ENCODE results near the gene SLIT3. TPM values are rescaled to one million over a fixed set of nuclear protein-coding genes. Genes with fewer than 3 reads are reported as not detected.
"Not testable (repeated sequence)": the region's sequence is repeated elsewhere in the genome, so short reads cannot be mapped to it uniquely, and the experiment has no call there.

Gene SLIT3
- total RNA-seq, 2 experiments from 2014 or later = not detected

DNA sequence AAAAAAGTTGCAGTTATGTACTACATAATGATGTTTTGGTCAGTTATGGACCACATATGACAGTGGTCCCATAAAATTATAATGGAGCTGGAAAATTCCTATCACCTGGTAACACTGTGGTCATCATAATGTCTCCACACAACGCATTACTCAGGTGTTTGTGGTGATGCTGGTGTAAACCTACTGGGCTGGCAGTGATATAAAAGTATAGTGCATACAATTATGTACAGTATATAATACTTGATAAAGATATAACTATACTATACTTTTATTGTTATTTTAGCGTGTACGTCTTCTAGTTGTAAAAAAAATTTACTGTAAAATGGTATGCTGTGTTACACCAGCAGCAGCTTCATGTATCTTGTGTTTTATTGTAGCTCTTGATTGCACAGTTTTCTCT lies 655.7 kb downstream of the SLIT3 start:
- ChIA-PET CTCF (no interaction called here), POLR2A (no interaction called here)
- Mint-ChIP-seq H3K9me3 (no peaks in the 10 kb centered on the region), H3K27me3 (peaks cover 4% of the 10 kb centered on the region), H3K4me3 (no peak overlapping the region), H3K36me3 (ENCODE audit: low read depth) (no peaks in the 10 kb centered on the region), H3K4me1 (no peaks in the 10 kb centered on the region), H3K27ac (no peak overlapping the region)
- no peak for DNase-seq

DNA sequence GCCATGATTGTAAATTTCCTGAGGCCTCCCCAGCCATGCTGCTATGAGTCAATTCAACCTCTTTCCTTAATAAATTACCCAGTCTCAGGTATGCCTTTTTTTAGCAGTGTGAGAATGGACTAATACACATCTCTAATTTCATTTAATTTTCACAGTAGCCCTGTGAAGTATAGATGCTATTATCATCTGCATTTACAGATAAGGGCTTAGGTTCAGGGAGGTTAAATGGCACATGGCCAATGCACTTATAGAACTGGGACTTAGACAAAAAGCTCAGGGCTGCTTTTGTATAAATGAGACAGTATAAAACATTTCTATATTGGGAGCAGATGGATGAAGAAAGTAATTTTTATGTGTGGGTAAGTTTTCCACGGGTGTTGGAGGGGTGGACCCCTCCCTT lies 658.9 kb downstream of the SLIT3 start:
- H3K27me3 Mint-ChIP-seq = peaks cover 2% of the 10 kb centered on the region
- no peak overlapping the region for H3K4me3 Mint-ChIP-seq
- H3K4me1 Mint-ChIP-seq = no peaks in the 10 kb centered on the region
- DNase-seq = no peak
- CTCF ChIA-PET = no interaction called here
- H3K36me3 Mint-ChIP-seq (ENCODE audit: low read depth) = no peaks in the 10 kb centered on the region
- POLR2A ChIA-PET = no interaction called here
- H3K27ac Mint-ChIP-seq = no peak overlapping the region
- H3K9me3 Mint-ChIP-seq = no peaks in the 10 kb centered on the region

DNA sequence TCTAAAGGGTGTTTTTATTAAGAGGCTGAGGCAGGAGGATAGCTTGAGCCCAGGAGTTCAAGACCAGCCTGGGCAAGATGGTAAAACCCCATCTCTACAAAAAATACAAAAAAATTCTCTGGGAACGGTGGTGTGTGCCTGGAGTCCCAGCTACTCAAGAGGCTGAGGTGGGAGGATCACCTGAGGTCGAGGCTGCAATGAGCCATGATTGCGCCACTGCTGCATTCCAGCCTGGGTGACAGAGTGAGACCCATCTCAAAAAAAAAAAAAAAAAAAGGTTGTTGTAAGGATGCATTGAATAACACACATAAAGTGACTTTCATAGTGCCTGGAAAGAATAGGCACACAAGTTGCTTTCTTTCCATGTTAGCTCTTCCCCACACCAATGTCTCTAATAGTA lies 662.1 kb downstream of the SLIT3 start:
- H3K27me3 Mint-ChIP-seq; H3K4me3 Mint-ChIP-seq; DNase-seq; H3K4me1 Mint-ChIP-seq; H3K9me3 Mint-ChIP-seq; H3K36me3 Mint-ChIP-seq (ENCODE audit: low read depth); H3K27ac Mint-ChIP-seq; CTCF ChIA-PET: not testable (repeated sequence)
- POLR2A ChIA-PET = interaction anchor here (0.6 kb wide), 1 partner anchor 1608 kb away, joined by 3 read pairs; no protein-coding TSS in a partner anchor

DNA sequence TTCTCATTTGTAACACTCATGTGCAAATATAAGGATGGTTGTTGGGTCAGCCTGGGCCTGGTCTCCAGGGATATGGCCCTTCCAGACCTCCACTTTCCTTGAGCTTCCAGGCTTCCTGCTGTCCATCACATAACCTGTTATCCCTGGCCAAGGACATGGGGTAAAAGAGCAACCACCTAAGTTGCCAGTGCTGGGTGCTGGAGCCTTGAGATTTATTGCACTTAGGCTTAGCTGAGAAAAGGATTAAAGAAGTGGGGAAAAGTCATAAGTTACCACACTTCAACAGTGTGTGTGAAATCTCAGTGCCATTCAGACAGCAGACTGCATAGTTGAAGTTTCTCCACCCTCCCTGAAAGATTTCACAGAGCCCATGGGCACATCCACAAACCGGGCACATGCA lies 663.1 kb downstream of the SLIT3 start:
- no peak for DNase-seq
- H3K4me1 Mint-ChIP-seq = no peaks in the 10 kb centered on the region
- H3K9me3 Mint-ChIP-seq = no peaks in the 10 kb centered on the region
- H3K27ac Mint-ChIP-seq = no peak overlapping the region
- H3K4me3 Mint-ChIP-seq = no peak overlapping the region
- no peaks in the 10 kb centered on the region for H3K36me3 Mint-ChIP-seq (ENCODE audit: low read depth)
- ChIA-PET POLR2A (no interaction called here), CTCF (interaction anchor here (0.6 kb wide), 1 partner anchor 97 kb away, joined by 3 read pairs; no protein-coding TSS in a partner anchor)
- peaks cover 6% of the 10 kb centered on the region for H3K27me3 Mint-ChIP-seq

DNA sequence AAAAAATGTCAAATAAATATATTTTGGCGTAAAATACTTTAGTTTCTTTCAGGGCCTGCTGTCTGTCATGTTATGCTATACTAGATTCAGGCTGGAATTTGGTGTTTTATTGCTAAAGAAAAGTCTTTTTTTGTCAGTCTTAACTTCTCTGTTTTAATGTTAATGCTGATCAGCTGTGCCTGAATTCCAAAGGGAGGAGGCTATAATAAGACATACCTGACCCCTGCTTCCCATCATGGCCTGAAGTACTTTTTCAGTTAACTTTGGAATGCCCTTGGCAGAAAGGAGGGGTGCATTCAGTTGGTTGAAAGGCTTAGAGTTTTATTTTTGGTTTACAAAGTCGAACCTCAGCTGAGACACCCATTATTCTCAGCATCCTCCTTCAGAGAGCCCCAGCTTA lies 663.7 kb downstream of the SLIT3 start:
- H3K27ac Mint-ChIP-seq = no peak overlapping the region
- no peak for DNase-seq
- CTCF ChIA-PET = no interaction called here
- POLR2A ChIA-PET = no interaction called here
- H3K36me3 Mint-ChIP-seq (ENCODE audit: low read depth) = no peaks in the 10 kb centered on the region
- H3K9me3 Mint-ChIP-seq = no peaks in the 10 kb centered on the region
- H3K4me3 Mint-ChIP-seq = no peak overlapping the region
- peaks cover 9% of the 10 kb centered on the region for H3K27me3 Mint-ChIP-seq
- H3K4me1 Mint-ChIP-seq = no peaks in the 10 kb centered on the region

DNA sequence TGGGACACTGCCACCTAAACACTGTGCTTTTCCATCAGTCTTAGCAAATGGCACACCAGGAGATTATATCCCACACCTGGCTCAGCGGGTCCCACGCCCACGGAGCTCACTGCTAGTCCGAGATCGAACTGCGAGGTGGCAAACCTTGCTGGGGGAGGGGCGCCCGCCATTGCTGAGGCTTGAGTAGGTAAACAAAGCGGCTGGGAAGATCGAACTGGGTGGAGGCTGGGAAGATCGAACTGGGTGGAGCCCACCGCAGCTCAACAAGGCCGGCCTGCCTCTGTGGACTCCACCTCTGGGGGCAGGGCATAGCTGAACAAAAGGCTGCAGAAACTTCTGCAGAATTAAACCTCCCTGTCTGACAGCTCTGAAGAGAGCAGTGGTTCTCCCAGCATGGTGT lies 670.0 kb downstream of the SLIT3 start:
- not testable (repeated sequence) for H3K36me3 Mint-ChIP-seq (ENCODE audit: low read depth)

DNA sequence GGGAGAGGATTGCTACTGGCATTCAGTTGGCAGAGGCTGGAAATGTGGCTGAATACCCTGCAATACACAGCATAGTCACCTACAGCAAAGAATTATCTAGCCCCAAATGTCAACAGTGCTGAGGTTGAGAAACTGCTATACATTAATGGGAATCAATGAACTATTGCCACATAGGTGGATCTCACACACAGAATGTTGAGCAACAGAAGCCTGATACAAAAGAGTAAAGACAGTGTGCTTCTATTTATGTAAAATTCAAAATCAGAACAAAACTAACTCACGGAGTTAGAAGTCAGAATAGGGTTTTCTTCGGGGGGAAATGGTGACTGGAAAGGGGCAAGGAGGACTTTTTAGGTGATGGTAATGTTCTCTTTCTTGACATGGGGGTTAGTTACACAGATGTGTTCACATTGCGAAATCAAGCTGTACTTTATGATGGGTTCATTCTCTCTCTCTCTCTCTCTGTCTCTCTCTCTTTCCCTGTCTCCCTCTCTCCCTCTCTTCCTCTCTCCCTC lies 676.0 kb downstream of the SLIT3 start:
- POLR2A ChIA-PET = no interaction called here
- DNase-seq = no peak
- peaks cover 12% of the 10 kb centered on the region for H3K27me3 Mint-ChIP-seq
- no peak overlapping the region for H3K4me3 Mint-ChIP-seq
- no peaks in the 10 kb centered on the region for H3K36me3 Mint-ChIP-seq (ENCODE audit: low read depth)
- H3K27ac Mint-ChIP-seq = no peak overlapping the region
- CTCF ChIA-PET = no interaction called here
- no peaks in the 10 kb centered on the region for H3K9me3 Mint-ChIP-seq
- H3K4me1 Mint-ChIP-seq = no peaks in the 10 kb centered on the region

More for the DNA sequence above, 670.0 kb downstream of the SLIT3 start:
- DNase-seq, CTCF ChIA-PET, H3K4me1 Mint-ChIP-seq, POLR2A ChIA-PET, H3K4me3 Mint-ChIP-seq, H3K9me3 Mint-ChIP-seq, H3K27ac Mint-ChIP-seq: not testable (repeated sequence)
- H3K27me3 Mint-ChIP-seq = peaks cover 18% of the 10 kb centered on the region

DNA sequence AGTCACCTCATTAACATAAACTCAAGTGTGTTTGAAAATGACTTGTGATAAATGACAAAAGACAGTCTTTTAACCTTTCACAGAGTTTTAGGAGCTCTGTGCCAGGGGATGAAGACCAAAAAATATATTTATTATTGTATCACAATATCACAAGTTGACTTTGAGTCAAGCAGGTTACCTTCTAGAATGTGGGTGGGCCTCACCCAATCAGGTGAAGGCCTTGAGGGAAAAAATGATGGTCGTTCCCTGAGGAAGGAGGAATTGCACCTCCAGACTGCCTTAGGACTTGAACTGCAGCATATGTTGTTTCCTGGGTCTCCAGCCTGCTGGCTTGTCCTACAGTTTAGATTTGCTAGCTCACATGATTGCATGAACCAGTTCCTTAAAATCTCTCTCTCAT lies 680.1 kb downstream of the SLIT3 start:
- peaks cover 16% of the 10 kb centered on the region for H3K27me3 Mint-ChIP-seq
- H3K9me3 Mint-ChIP-seq = no peaks in the 10 kb centered on the region
- ChIA-PET POLR2A (no interaction called here), CTCF (no interaction called here)
- H3K4me3 Mint-ChIP-seq = no peak overlapping the region
- no peak overlapping the region for H3K27ac Mint-ChIP-seq
- DNase-seq = no peak
- H3K36me3 Mint-ChIP-seq (ENCODE audit: low read depth) = no peaks in the 10 kb centered on the region
- no peaks in the 10 kb centered on the region for H3K4me1 Mint-ChIP-seq

DNA sequence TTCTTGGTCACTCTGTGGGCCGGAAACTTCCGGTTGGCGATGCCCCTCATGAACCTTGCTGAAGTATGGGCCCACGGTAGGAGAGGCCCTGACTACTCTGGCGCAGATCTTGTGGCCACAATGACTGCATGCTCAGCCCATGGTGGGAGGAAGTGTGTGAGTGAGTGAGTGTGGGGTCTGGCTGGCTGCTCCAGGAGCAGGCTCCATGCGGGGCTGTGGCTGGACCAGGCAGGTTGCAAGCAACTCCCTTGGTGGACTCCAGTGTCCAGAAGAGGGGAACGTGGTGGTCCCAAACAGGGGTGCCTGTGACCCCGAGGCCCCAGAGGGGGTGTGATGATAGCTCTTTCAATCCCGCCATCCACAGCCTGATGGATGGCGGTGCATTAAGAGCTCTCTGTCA lies 686.3 kb downstream of the SLIT3 start:
- H3K4me1 Mint-ChIP-seq = peaks cover 6% of the 10 kb centered on the region
- ChIA-PET CTCF (no interaction called here), POLR2A (no interaction called here)
- DNase-seq = no peak
- H3K27me3 Mint-ChIP-seq = peaks cover 8% of the 10 kb centered on the region
- H3K9me3 Mint-ChIP-seq = no peaks in the 10 kb centered on the region
- H3K36me3 Mint-ChIP-seq (ENCODE audit: low read depth) = no peaks in the 10 kb centered on the region
- H3K4me3 Mint-ChIP-seq = no peak overlapping the region
- no peak overlapping the region for H3K27ac Mint-ChIP-seq

DNA sequence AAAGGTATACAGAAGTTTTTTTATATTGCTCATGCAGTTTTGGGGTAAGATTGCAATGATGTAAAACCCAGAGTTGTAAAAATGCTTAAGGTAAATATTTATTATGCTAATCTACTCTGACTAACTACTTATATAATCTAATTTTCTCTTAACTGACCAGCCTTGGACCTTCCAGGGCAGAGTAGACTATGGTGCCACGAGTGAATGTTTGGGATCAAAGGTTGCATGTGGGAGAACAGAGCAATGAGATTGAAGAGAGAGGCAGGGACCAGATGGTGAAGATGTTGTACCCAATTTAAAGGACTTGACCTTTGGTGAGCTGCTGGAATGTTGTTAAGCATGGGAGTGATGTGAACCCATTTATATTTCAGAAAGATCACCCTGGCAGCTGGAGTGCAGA lies 686.9 kb downstream of the SLIT3 start:
- Mint-ChIP-seq H3K4me1 (peaks cover 6% of the 10 kb centered on the region), H3K36me3 (ENCODE audit: low read depth) (no peaks in the 10 kb centered on the region), H3K27me3 (peaks cover 5% of the 10 kb centered on the region), H3K9me3 (no peaks in the 10 kb centered on the region), H3K4me3 (no peak overlapping the region), H3K27ac (no peak overlapping the region)
- ChIA-PET POLR2A (no interaction called here), CTCF (no interaction called here)
- no peak for DNase-seq

DNA sequence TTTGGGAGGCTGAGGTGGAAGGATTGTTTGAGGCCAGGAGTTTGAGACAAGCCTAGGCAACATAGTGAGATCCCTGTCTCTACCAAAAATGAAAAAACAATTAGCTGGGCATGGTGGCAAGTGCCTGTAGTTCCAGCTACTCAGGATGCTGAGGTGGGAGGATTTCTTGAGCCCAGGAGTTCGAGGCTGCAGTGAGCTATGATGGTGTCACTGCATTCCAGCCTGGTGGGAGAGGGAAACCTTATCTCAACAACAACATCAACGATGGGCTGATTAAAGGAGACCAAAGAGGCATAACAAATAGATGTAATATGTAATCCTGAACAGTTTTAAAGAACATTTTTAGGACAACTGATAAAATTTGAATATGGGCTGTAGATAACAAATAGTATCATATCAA lies 687.5 kb downstream of the SLIT3 start:
- Mint-ChIP-seq H3K27me3 (peaks cover 2% of the 10 kb centered on the region), H3K4me3 (no peak overlapping the region), H3K36me3 (ENCODE audit: low read depth) (no peaks in the 10 kb centered on the region), H3K27ac (no peak overlapping the region), H3K4me1 (peaks cover 6% of the 10 kb centered on the region), H3K9me3 (no peaks in the 10 kb centered on the region)
- ChIA-PET POLR2A (no interaction called here), CTCF (no interaction called here)
- DNase-seq = no peak

DNA sequence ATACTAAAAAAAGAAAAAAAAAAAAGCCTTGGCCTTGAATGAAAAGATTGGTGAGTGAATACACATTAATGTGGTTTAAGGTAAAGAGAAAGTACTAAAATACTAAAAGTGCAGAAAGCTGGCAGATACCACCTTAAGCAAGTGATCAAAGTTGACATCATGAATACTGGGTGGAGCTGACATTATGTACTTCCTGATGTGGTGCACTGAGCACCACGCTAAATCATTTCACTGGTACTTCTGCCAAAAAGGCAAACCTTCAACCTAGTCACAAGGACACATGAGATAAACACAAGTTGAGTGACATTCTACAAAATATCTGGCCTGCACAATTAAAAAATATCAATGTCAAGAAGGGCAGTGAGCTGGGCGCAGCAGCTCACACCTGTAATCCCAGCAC lies 687.9 kb downstream of the SLIT3 start:
- ChIA-PET POLR2A (interaction anchor here (0.6 kb wide), 1 partner anchor 9 kb away, joined by 3 read pairs; no protein-coding TSS in a partner anchor), CTCF (no interaction called here)
- Mint-ChIP-seq H3K36me3 (ENCODE audit: low read depth) (no peaks in the 10 kb centered on the region), H3K27me3 (peaks cover 2% of the 10 kb centered on the region), H3K4me3 (no peak overlapping the region), H3K9me3 (no peaks in the 10 kb centered on the region), H3K27ac (no peak overlapping the region), H3K4me1 (peaks cover 7% of the 10 kb centered on the region)
- no peak for DNase-seq

DNA sequence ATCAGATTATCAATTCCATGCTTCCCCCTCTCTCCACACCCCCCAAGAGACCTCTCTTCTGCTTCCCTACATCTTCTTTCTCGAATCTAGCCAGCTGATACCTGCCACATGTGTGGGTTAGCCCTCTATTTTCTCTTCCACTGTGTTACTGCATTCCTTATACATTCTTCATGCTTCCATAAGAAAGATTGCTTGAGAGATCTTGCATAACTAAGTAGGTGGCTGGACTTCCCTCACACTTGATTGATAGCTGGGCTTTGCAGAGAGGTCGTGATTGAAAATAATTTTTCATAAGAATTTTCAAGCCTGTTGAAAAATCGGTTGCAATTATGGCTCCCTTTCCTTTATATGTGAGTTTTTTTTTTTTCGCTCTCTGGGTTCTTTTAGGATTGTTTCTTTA lies 688.8 kb downstream of the SLIT3 start:
- Mint-ChIP-seq H3K36me3 (ENCODE audit: low read depth) (no peaks in the 10 kb centered on the region), H3K4me1 (peaks cover 10% of the 10 kb centered on the region), H3K4me3 (no peak overlapping the region), H3K9me3 (no peaks in the 10 kb centered on the region), H3K27me3 (no peaks in the 10 kb centered on the region), H3K27ac (no peak overlapping the region)
- CTCF ChIA-PET = no interaction called here
- POLR2A ChIA-PET = no interaction called here
- DNase-seq = no peak
